Memory B cell (primary cell): ENCODE measurements around the gene TACC2.
"Not testable (repeated sequence)": the region's sequence is repeated elsewhere in the genome, so short reads cannot be mapped to it uniquely, and the experiment has no call there.

Experiments
- ATAC-seq: fragments of 150-1000 bp; cut with Tn5 transposase; 2 replicates; pipeline ENCODE4 v1.10.0; 2021; ENCODE audit warnings: low read depth, mild to moderate bottlenecking, moderate library complexity
- DNase-seq, 2 donors: peaks; one replicate each; pipeline ENCODE4 v3.0.0; 2022; ENCODE audit warnings: low spot score in 2 of 2
- H3K27ac Mint-ChIP-seq: one replicate; pipeline ENCODE4 v1.8.0; 2022; ENCODE audit warnings: mild to moderate bottlenecking, moderate library complexity, mixed read lengths
- H3K27me3 Mint-ChIP-seq: one replicate; pipeline ENCODE4 v1.8.0; 2022; ENCODE audit warnings: mixed read lengths
- H3K36me3 Mint-ChIP-seq: one replicate; pipeline ENCODE4 v1.8.0; 2022; ENCODE audit warnings: mild to moderate bottlenecking, mixed read lengths
- H3K4me1 Mint-ChIP-seq: one replicate; pipeline ENCODE4 v1.8.0; 2022; ENCODE audit warnings: mixed read lengths
- H3K4me3 Mint-ChIP-seq: one replicate; pipeline ENCODE4 v1.8.0; 2022; ENCODE audit warnings: mild to moderate bottlenecking, moderate library complexity, mixed read lengths
- H3K9me3 Mint-ChIP-seq: one replicate; pipeline ENCODE4 v1.8.0; 2022; ENCODE audit warnings: mixed read lengths

Gene TACC2

GRCh38 chr10:121999301-121999700 lies 10.3 kb downstream of the TACC2 start:
- H3K27me3 Mint-ChIP-seq = peaks cover 12% of the 10 kb centered on the region
- no peak overlapping the region for H3K4me3 Mint-ChIP-seq
- ATAC-seq (no peak), DNase-seq (no peak)
- no peak overlapping the region for H3K27ac Mint-ChIP-seq
- no peaks in the 10 kb centered on the region for H3K4me1 Mint-ChIP-seq
- H3K36me3 Mint-ChIP-seq = no peaks in the 10 kb centered on the region
- H3K9me3 Mint-ChIP-seq = peaks cover 19% of the 10 kb centered on the region

GRCh38 chr10:122001698-122002097 lies 12.7 kb downstream of the TACC2 start:
- no peak for ATAC-seq
- H3K9me3 Mint-ChIP-seq = peaks cover 19% of the 10 kb centered on the region
- peaks cover 7% of the 10 kb centered on the region for H3K27me3 Mint-ChIP-seq
- no peak overlapping the region for H3K27ac Mint-ChIP-seq
- no peaks in the 10 kb centered on the region for H3K36me3 Mint-ChIP-seq
- H3K4me3 Mint-ChIP-seq = no peak overlapping the region
- no peak for DNase-seq
- no peaks in the 10 kb centered on the region for H3K4me1 Mint-ChIP-seq

GRCh38 chr10:122007415-122007814 lies 18.5 kb downstream of the TACC2 start:
- ATAC-seq = no peak
- H3K4me1 Mint-ChIP-seq = no peaks in the 10 kb centered on the region
- peaks cover 4% of the 10 kb centered on the region for H3K27me3 Mint-ChIP-seq
- no peak overlapping the region for H3K27ac Mint-ChIP-seq
- H3K36me3 Mint-ChIP-seq = no peaks in the 10 kb centered on the region
- no peak for DNase-seq
- no peak overlapping the region for H3K4me3 Mint-ChIP-seq
- H3K9me3 Mint-ChIP-seq = peaks cover 6% of the 10 kb centered on the region

GRCh38 chr10:122010405-122011050 lies 21.6 kb downstream of the TACC2 start:
- no peak for DNase-seq
- ATAC-seq = no peak
- Mint-ChIP-seq H3K4me3 (no peak overlapping the region), H3K9me3 (no peaks in the 10 kb centered on the region), H3K27me3 (peaks cover 6% of the 10 kb centered on the region), H3K27ac (no peak overlapping the region), H3K36me3 (no peaks in the 10 kb centered on the region), H3K4me1 (no peaks in the 10 kb centered on the region)

- ATAC-seq (no peak), DNase-seq (no peak)
- H3K4me1 Mint-ChIP-seq = no peaks in the 10 kb centered on the region
- H3K27ac Mint-ChIP-seq = no peak overlapping the region
- H3K27me3 Mint-ChIP-seq = peaks cover 6% of the 10 kb centered on the region
- H3K9me3 Mint-ChIP-seq = no peaks in the 10 kb centered on the region
- H3K4me3 Mint-ChIP-seq = no peak overlapping the region
- no peaks in the 10 kb centered on the region for H3K36me3 Mint-ChIP-seq
Measured at GRCh38 chr10:122012731-122013130, 23.8 kb downstream of the TACC2 start.

- Mint-ChIP-seq H3K4me3 (no peak overlapping the region), H3K27ac (no peak overlapping the region), H3K36me3 (no peaks in the 10 kb centered on the region), H3K4me1 (no peaks in the 10 kb centered on the region), H3K27me3 (peaks cover 8% of the 10 kb centered on the region), H3K9me3 (no peaks in the 10 kb centered on the region)
- ATAC-seq = no peak
- DNase-seq = no peak
Measured at GRCh38 chr10:122013311-122013780, 24.4 kb downstream of the TACC2 start.

GRCh38 chr10:122014652-122015248 lies 25.8 kb downstream of the TACC2 start:
- Mint-ChIP-seq H3K27ac (no peak overlapping the region), H3K4me1 (no peaks in the 10 kb centered on the region), H3K27me3 (peaks cover 8% of the 10 kb centered on the region), H3K4me3 (no peak overlapping the region), H3K9me3 (no peaks in the 10 kb centered on the region), H3K36me3 (no peaks in the 10 kb centered on the region)
- DNase-seq (no peak), ATAC-seq (no peak)

GRCh38 chr10:122017926-122018325 lies 29.0 kb downstream of the TACC2 start:
- H3K4me3 Mint-ChIP-seq, H3K4me1 Mint-ChIP-seq, H3K36me3 Mint-ChIP-seq, DNase-seq, H3K27ac Mint-ChIP-seq, ATAC-seq, H3K9me3 Mint-ChIP-seq, H3K27me3 Mint-ChIP-seq: not testable (repeated sequence)

- Mint-ChIP-seq H3K9me3 (no peaks in the 10 kb centered on the region), H3K27me3 (peaks cover 4% of the 10 kb centered on the region), H3K4me1 (no peaks in the 10 kb centered on the region), H3K4me3 (no peak overlapping the region), H3K36me3 (no peaks in the 10 kb centered on the region), H3K27ac (no peak overlapping the region)
- DNase-seq (no peak), ATAC-seq (no peak)
Measured at GRCh38 chr10:122018491-122018890, 29.5 kb downstream of the TACC2 start.

- Mint-ChIP-seq H3K36me3 (no peaks in the 10 kb centered on the region), H3K4me1 (no peaks in the 10 kb centered on the region), H3K27ac (no peak overlapping the region), H3K9me3 (no peaks in the 10 kb centered on the region), H3K4me3 (no peak overlapping the region), H3K27me3 (peaks cover 4% of the 10 kb centered on the region)
- no peak for ATAC-seq
- no peak for DNase-seq
Measured at GRCh38 chr10:122018951-122019413, 30.0 kb downstream of the TACC2 start.

GRCh38 chr10:122019414-122019975 lies 30.5 kb downstream of the TACC2 start:
- H3K36me3 Mint-ChIP-seq = no peaks in the 10 kb centered on the region
- H3K9me3 Mint-ChIP-seq = peaks cover 2% of the 10 kb centered on the region
- no peaks in the 10 kb centered on the region for H3K4me1 Mint-ChIP-seq
- H3K4me3 Mint-ChIP-seq = no peak overlapping the region
- ATAC-seq (no peak), DNase-seq (no peak)
- H3K27me3 Mint-ChIP-seq = peaks cover 2% of the 10 kb centered on the region
- H3K27ac Mint-ChIP-seq = no peak overlapping the region

- no peak overlapping the region for H3K4me3 Mint-ChIP-seq
- DNase-seq (no peak), ATAC-seq (no peak)
- H3K9me3 Mint-ChIP-seq = peaks cover 2% of the 10 kb centered on the region
- H3K4me1 Mint-ChIP-seq = no peaks in the 10 kb centered on the region
- no peak overlapping the region for H3K27ac Mint-ChIP-seq
- no peaks in the 10 kb centered on the region for H3K36me3 Mint-ChIP-seq
- peaks cover 2% of the 10 kb centered on the region for H3K27me3 Mint-ChIP-seq
Measured at GRCh38 chr10:122020226-122020625, 31.3 kb downstream of the TACC2 start.

GRCh38 chr10:122021379-122021778 lies 32.4 kb downstream of the TACC2 start:
- H3K27me3 Mint-ChIP-seq = peaks cover 2% of the 10 kb centered on the region
- H3K36me3 Mint-ChIP-seq = no peaks in the 10 kb centered on the region
- no peak for DNase-seq
- H3K27ac Mint-ChIP-seq = no peak overlapping the region
- peaks cover 2% of the 10 kb centered on the region for H3K9me3 Mint-ChIP-seq
- ATAC-seq = no peak
- H3K4me1 Mint-ChIP-seq = no peaks in the 10 kb centered on the region
- no peak overlapping the region for H3K4me3 Mint-ChIP-seq

GRCh38 chr10:122021828-122022227 lies 32.9 kb downstream of the TACC2 start:
- ATAC-seq (no peak), DNase-seq (no peak)
- Mint-ChIP-seq H3K4me1 (no peaks in the 10 kb centered on the region), H3K4me3 (no peak overlapping the region), H3K27me3 (peaks cover 2% of the 10 kb centered on the region), H3K9me3 (peaks cover 2% of the 10 kb centered on the region), H3K36me3 (no peaks in the 10 kb centered on the region), H3K27ac (no peak overlapping the region)
